ENCODE measurements around the gene TNNC1.

The TNNC1 gene

GRCh38 chr3:52483577-52484381 is 29.9 kb upstream of the TNNC1 start:
- DNase-seq: no peak

- no peak for DNase-seq
These were observed 29.2 kb upstream of the TNNC1 start for GRCh38 chr3:52483081-52483480.

GRCh38 chr3:52481819-52482521 is 28.1 kb upstream of the TNNC1 start:
- DNase-seq: no peak

GRCh38 chr3:52480768-52481715 is 27.2 kb upstream of the TNNC1 start:
- DNase-seq: no peak

- no peak for DNase-seq
These were observed 26.2 kb upstream of the TNNC1 start for GRCh38 chr3:52479877-52480575.

- DNase-seq: no peak
These were observed 25.4 kb upstream of the TNNC1 start for GRCh38 chr3:52479037-52479876.

- DNase-seq: no peak
These were observed 23.9 kb upstream of the TNNC1 start for GRCh38 chr3:52477796-52478095.

- no peak for DNase-seq
These were observed 23.4 kb upstream of the TNNC1 start for GRCh38 chr3:52477076-52477795.

- DNase-seq: no peak
These were observed 19.2 kb upstream of the TNNC1 start for GRCh38 chr3:52473026-52473425.

- no peak for DNase-seq
These were observed 18.6 kb upstream of the TNNC1 start for GRCh38 chr3:52472239-52473000.

GRCh38 chr3:52471371-52472238 is 17.8 kb upstream of the TNNC1 start:
- DNase-seq: no peak

GRCh38 chr3:52470920-52471319 is 17.1 kb upstream of the TNNC1 start:
- DNase-seq: no peak

GRCh38 chr3:52469001-52469400 is 15.2 kb upstream of the TNNC1 start:
- no peak for DNase-seq

GRCh38 chr3:52468336-52468735 is 14.5 kb upstream of the TNNC1 start:
- no peak for DNase-seq

GRCh38 chr3:52463416-52463815 is 9.6 kb upstream of the TNNC1 start:
- no peak for DNase-seq

- no peak for DNase-seq
These were observed 8.0 kb upstream of the TNNC1 start for GRCh38 chr3:52461874-52462273.

- DNase-seq: no peak
These were observed 5.1 kb upstream of the TNNC1 start for GRCh38 chr3:52458770-52459545.

GRCh38 chr3:52458031-52458760 is 4.4 kb upstream of the TNNC1 start:
- no peak for DNase-seq
